ENCODE results near the gene INHBC. TPM values are rescaled to one million over a fixed set of nuclear protein-coding genes. Genes with fewer than 3 reads are reported as not detected.

INHBC gene
- total RNA-seq, 1 donor from 2014 or later = not detected

DNA sequence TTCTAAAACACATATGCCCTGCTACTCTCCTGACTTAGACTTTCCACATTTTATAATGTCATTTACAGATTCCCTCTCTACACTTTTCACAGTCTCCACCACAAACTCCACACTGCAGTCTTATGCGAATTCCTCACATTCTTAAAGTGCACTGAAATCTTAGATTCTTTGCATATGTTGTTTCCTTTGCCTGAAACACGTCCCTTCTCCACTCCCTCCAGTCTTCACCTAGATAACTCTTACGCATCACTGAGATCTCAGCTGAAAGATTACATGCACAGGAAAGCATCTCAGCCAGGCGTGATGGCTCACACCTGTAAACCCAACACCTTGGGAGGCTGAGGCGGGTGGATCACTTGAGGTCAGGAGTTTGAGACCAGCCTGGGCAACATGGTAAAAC lies 48.9 kb downstream of the INHBC start:
- H3K36me3 Mint-ChIP-seq (ENCODE audit: low read depth) = peaks cover 1% of the 10 kb centered on the region
- H3K27me3 Mint-ChIP-seq (ENCODE audit: low read depth) = no peaks in the 10 kb centered on the region
- H3K27ac Mint-ChIP-seq (ENCODE audit: unreplicated experiment) = peak overlapping the region; percentile 68
- H3K4me1 Mint-ChIP-seq (ENCODE audit: low read depth) = peaks cover 23% of the 10 kb centered on the region
- no peak overlapping the region for H3K4me3 Mint-ChIP-seq (ENCODE audit: unreplicated experiment)
- peak; percentile 7 for DNase-seq (ENCODE audit: low spot score)
- TF ChIP-seq CTCF (IDR thresholded peaks at IDR 0.05) = no peak
- no peaks in the 10 kb centered on the region for H3K9me3 Mint-ChIP-seq (ENCODE audit: low read depth)

DNA sequence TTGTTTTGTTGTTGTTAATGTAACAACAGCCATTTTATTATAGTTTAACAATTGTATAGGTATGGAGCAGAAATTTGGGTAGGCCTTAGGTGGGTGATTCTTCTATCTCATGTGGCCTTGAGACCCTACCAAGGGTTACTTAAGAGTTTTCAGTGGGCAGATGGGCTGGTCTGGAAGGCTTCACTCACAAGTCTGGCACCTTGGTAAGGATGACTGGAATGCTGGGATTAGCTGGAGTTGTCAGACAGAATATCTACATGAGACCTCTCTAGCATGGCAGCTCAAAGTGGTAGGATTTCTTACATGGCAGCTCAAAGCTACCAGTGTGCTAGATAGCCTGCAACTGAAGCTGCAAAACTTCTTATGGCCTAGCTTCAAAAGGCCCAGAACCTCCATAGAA lies 51.1 kb downstream of the INHBC start:
- H3K36me3 Mint-ChIP-seq (ENCODE audit: low read depth) = peaks cover 14% of the 10 kb centered on the region

GRCh38 chr12:57487055-57487596 lies 52.5 kb downstream of the INHBC start:
- no peak for TF ChIP-seq CTCF (IDR thresholded peaks at IDR 0.05)
- Mint-ChIP-seq H3K4me3 (ENCODE audit: unreplicated experiment) (peak overlapping the region; percentile 99), H3K27me3 (ENCODE audit: low read depth) (no peaks in the 10 kb centered on the region), H3K9me3 (ENCODE audit: low read depth) (no peaks in the 10 kb centered on the region), H3K4me1 (ENCODE audit: low read depth) (peaks cover 40% of the 10 kb centered on the region), H3K27ac (ENCODE audit: unreplicated experiment) (peak overlapping the region; percentile 27), H3K36me3 (ENCODE audit: low read depth) (peaks cover 27% of the 10 kb centered on the region)
- DNase-seq (ENCODE audit: low spot score) = peak; percentile 52

More for the DNA sequence above, 51.1 kb downstream of the INHBC start:
- no peak for TF ChIP-seq CTCF (IDR thresholded peaks at IDR 0.05)
- Mint-ChIP-seq H3K27ac (ENCODE audit: unreplicated experiment) (no peak overlapping the region), H3K4me1 (ENCODE audit: low read depth) (peaks cover 33% of the 10 kb centered on the region), H3K9me3 (ENCODE audit: low read depth) (no peaks in the 10 kb centered on the region), H3K4me3 (ENCODE audit: unreplicated experiment) (no peak overlapping the region), H3K27me3 (ENCODE audit: low read depth) (no peaks in the 10 kb centered on the region)
- DNase-seq (ENCODE audit: low spot score) = no peak

DNA sequence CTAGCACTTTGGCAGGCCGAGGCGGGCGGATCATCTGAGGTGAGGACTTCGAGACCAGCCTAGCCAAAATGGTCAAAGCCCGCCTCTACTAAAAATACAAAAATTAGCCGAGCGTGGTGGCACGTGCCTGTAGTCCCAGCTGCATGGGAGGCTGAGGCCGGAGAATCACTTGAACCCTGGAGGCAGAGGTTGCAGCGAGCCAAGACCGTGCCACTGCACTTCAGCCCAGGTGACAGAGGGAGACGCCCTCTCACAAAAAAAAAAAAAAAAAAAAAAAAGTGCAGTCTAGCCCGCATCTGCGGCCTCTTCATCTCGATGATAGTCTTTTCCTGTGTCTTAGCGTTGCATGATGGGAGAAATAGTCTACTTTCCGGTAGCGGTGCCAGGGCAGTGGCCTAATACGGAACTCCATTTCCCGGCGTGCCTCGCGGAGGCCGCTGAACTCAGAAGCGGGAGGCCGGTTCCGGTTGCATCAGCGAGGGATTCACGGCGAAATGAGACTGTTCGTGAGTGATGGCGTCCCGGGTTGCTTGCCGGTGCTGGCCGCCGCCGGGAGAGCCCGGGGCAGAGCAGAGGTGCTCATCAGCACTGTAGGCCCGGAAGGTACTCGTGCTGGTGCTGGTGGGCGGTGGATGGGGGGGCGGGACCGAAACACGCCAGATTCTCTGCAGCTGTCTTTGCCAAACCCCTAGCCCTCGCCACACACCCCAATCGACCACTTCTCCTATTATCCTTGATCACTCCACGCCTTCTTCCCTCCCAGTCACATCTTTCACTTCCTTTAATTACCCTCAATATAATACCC lies 53.2 kb downstream of the INHBC start, which contains the start of gene MARS1:
MARS1 (plus strand) TSS at position 472 of the 805 bp plus-strand sequence; CDS start at position 495, 23 bp downstream.
- peak; percentile 27 for TF ChIP-seq CTCF (IDR thresholded peaks at IDR 0.05)
- H3K27me3 Mint-ChIP-seq (ENCODE audit: low read depth) = no peaks in the 10 kb centered on the region
- peaks cover 42% of the 10 kb centered on the region for H3K4me1 Mint-ChIP-seq (ENCODE audit: low read depth)
- peak within 1 kb of the TSS; percentile 99 for H3K4me3 Mint-ChIP-seq (ENCODE audit: unreplicated experiment)
- no peaks in the 10 kb centered on the region for H3K9me3 Mint-ChIP-seq (ENCODE audit: low read depth)
- peak within 1 kb of the TSS; percentile 97 for H3K27ac Mint-ChIP-seq (ENCODE audit: unreplicated experiment)
- peak; percentile 94 for DNase-seq (ENCODE audit: low spot score)
- peaks cover 30% of the 10 kb centered on the region for H3K36me3 Mint-ChIP-seq (ENCODE audit: low read depth)

DNA sequence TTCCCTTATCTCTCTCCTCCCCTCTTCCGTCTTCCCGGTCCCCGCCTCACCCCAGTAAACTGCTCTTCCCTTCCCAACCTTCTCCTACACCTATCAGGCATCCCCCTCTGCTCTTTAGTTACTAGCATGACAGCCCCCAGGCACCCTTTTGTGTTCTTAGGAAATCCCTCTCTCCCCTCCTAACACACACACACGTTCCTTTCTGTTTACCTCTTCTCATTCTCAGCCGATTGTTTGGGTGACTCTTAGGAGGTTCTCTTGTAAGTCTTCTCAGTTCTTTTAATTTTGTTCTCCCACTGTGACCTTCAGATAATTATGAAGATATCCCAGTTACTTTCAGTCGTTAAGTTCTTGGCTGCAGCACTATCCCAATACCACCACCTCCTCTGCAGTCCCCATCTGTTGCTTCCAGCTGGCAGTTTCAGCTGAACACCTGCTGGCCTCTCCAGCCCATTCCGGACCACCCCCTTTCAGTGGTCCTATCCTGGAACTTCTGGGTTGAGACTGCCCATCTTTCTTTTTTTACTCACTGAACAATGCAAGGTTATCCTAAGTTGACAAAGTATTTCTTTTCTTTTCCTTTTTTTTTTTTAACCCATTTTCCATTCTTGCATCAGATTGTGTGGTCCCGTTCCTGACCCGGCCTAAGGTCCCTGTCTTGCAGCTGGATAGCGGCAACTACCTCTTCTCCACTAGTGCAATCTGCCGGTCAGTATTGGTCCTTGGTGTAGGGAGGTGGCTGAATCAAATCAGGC lies 54.0 kb downstream of the INHBC start:
- peaks cover 36% of the 10 kb centered on the region for H3K4me1 Mint-ChIP-seq (ENCODE audit: low read depth)
- peak; percentile 20 for DNase-seq (ENCODE audit: low spot score)
- H3K4me3 Mint-ChIP-seq (ENCODE audit: unreplicated experiment) = peak overlapping the region; percentile 99
- TF ChIP-seq CTCF (IDR thresholded peaks at IDR 0.05) = no peak
- H3K27ac Mint-ChIP-seq (ENCODE audit: unreplicated experiment) = peak overlapping the region; percentile 97
- no peaks in the 10 kb centered on the region for H3K27me3 Mint-ChIP-seq (ENCODE audit: low read depth)
- peaks cover 32% of the 10 kb centered on the region for H3K36me3 Mint-ChIP-seq (ENCODE audit: low read depth)
- no peaks in the 10 kb centered on the region for H3K9me3 Mint-ChIP-seq (ENCODE audit: low read depth)
